ENCODE data around the gene TPST2. TPM values are rescaled to one million over a fixed set of nuclear protein-coding genes. Genes with fewer than 3 reads are reported as not detected.

The TPST2 gene
- total and polyA plus RNA-seq, 2 donors (not counting 3 experiments of a cell fraction or from before 2014, with no cell fraction given) = 49.4 to 121 TPM

DNA sequence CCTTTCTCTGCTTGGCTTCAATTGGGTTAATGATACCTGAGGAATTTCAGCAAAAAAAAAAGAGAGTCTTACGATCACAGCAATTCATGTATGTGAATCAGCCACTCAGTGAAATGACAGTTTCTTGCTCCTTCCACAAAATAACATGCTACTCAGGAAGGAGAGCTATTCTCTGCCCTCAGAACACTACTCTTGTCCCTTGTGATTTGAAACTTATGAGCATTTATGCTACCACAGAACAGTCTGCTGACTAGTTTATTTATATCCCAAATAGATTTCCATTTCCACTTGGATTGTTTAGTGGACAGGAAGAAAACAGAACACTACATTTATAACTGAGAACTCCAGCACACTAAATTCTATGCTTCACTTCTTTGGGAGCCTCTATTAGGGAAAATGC is 86.2 kb downstream of the TPST2 start:
- H3K27ac ChIP-seq (ENCODE audit: insufficient read depth, low read depth, low read length) = no peak overlapping the region
- no peaks in the 10 kb centered on the region for H3K27me3 ChIP-seq (ENCODE audit: control insufficient read depth in 2 of 2, insufficient read depth in 2 of 2, low read length in 2 of 2)
- no peak overlapping the region for H3K4me3 ChIP-seq (replicated peaks in 1 of 3; ENCODE audit: insufficient read depth in 1 of 3, low read depth in 1 of 3, low read length in 3 of 3)
- H3K9me1 ChIP-seq (replicated peaks; ENCODE audit: control insufficient read depth, extremely low read depth, insufficient read depth, low read length) = no peaks in the 10 kb centered on the region
- H3K79me2 ChIP-seq (ENCODE audit: control insufficient read depth, insufficient read depth, low read length) = peaks cover 6% of the 10 kb centered on the region
- no peak for TF ChIP-seq MYC (IDR thresholded peaks at IDR 0.05; ENCODE audit: low read depth, low read length)
- no peak for TF ChIP-seq EZH2 (IDR thresholded peaks at IDR 0.05; ENCODE audit: borderline replicate concordance, low read depth, low read length, severe bottlenecking)
- TF ChIP-seq JUN (IDR thresholded peaks at IDR 0.05; ENCODE audit: borderline replicate concordance, insufficient read depth, insufficient read length, low read depth) = no peak
- no peak for TF ChIP-seq POLR2A (IDR thresholded peaks at IDR 0.05; ENCODE audit: low read depth, low read length)
- TF ChIP-seq, protein P1, sequence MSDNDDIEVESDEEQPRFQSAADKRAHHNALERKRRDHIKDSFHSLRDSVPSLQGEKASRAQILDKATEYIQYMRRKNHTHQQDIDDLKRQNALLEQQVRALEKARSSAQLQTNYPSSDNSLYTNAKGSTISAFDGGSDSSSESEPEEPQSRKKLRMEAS (IDR thresholded peaks at IDR 0.05; ENCODE audit: insufficient read depth, insufficient read length) = no peak
- TF ChIP-seq GATA2 (IDR thresholded peaks at IDR 0.05; ENCODE audit: insufficient read depth, insufficient read length, low read depth, low read length) = no peak
- no peak for TF ChIP-seq POLR2AphosphoS5 (IDR thresholded peaks at IDR 0.05; ENCODE audit: insufficient read depth, low read depth, low read length)
- TF ChIP-seq FOS (IDR thresholded peaks at IDR 0.05; ENCODE audit: borderline replicate concordance, insufficient read depth, low read length) = no peak
- TF ChIP-seq, protein P2, sequence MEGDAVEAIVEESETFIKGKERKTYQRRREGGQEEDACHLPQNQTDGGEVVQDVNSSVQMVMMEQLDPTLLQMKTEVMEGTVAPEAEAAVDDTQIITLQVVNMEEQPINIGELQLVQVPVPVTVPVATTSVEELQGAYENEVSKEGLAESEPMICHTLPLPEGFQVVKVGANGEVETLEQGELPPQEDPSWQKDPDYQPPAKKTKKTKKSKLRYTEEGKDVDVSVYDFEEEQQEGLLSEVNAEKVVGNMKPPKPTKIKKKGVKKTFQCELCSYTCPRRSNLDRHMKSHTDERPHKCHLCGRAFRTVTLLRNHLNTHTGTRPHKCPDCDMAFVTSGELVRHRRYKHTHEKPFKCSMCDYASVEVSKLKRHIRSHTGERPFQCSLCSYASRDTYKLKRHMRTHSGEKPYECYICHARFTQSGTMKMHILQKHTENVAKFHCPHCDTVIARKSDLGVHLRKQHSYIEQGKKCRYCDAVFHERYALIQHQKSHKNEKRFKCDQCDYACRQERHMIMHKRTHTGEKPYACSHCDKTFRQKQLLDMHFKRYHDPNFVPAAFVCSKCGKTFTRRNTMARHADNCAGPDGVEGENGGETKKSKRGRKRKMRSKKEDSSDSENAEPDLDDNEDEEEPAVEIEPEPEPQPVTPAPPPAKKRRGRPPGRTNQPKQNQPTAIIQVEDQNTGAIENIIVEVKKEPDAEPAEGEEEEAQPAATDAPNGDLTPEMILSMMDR (IDR thresholded peaks at IDR 0.05; ENCODE audit: extremely low read depth in 1 of 2, insufficient read depth in 1 of 2, low read depth in 1 of 2, low read length in 2 of 2) = no peak
- ChIA-PET POLR2A (no interaction called here), CTCF (interaction anchor here (0.7 to 2.1 kb wide), 13 partner anchors 9 to 169 kb away, joined by 3 to 17 read pairs (median 5); partner anchors contain the start of genes HPS4, SRRD and TFIP11)
- H2AFZ ChIP-seq (ENCODE audit: low read depth, low read length) = no peak overlapping the region
- dilution Hi-C loops (cut with MboI; ENCODE audit: extremely low pct_ligation_motif_present, low sequenced_read_pairs) = no loop called here
- intact Hi-C loops (cut with micrococcal nuclease) = loop anchor here (1.0 kb wide), 1 partner anchor 162 kb away; no protein-coding TSS in a partner anchor
- no peak overlapping the region for H3K9ac ChIP-seq (replicated peaks; ENCODE audit: extremely low read depth, insufficient read depth, low read length)
- H3K9me3 ChIP-seq (replicated peaks; ENCODE audit: control insufficient read depth, insufficient read depth, low read length) = no peaks in the 10 kb centered on the region
- no peaks in the 10 kb centered on the region for H4K20me1 ChIP-seq (replicated peaks; ENCODE audit: control insufficient read depth, extremely low read depth, insufficient read depth, low read length)
- no TSS peak for BruUV-seq (replicated peaks)
- H3K4me1 ChIP-seq (ENCODE audit: control insufficient read depth, extremely low read depth, insufficient read depth, low read length) = peaks cover 27% of the 10 kb centered on the region
- H3K36me3 ChIP-seq (ENCODE audit: control insufficient read depth in 2 of 2, extremely low read depth in 1 of 2, insufficient read depth in 2 of 2, low read length in 2 of 2) = peaks cover 29 to 31% of the 10 kb centered on the region in 2 experiments
- DNase-seq (ENCODE audit: low read depth, low spot score) (no peak), FAIRE-seq (no peak)
- no peak overlapping the region for H3K4me2 ChIP-seq (ENCODE audit: insufficient read depth, low read length)
